Lower lobe of right lung (tissue), 2 donors: ENCODE measurements around the gene LGR6. TPM values are rescaled to one million over a fixed set of nuclear protein-coding genes. Genes with fewer than 3 reads are reported as not detected.
"Not testable (repeated sequence)": the region's sequence is repeated elsewhere in the genome, so short reads cannot be mapped to it uniquely, and the experiment has no call there.

Source experiments
- ATAC-seq, 2 donors: fragments of 200-7000 bp; cut with Tn5 transposase; one replicate each; pipeline ENCODE4 v1.9.1; 2020 to 2022; ENCODE audit warnings: mild to moderate bottlenecking in 2 of 2, moderate library complexity in 2 of 2
- DNase-seq: peaks from one replicate; pipeline ENCODE4 v3.0.0-alpha.2; 2020
- H3K27ac ChIP-seq: fragments of 200-600 bp; one replicate; pipeline ENCODE4 v1.8.0; 2022
- H3K27me3 ChIP-seq: fragments of 200-600 bp; one replicate; pipeline ENCODE4 v1.8.0; 2022; ENCODE audit warnings: low read depth
- H3K36me3 ChIP-seq: fragments of 200-600 bp; one replicate; pipeline ENCODE4 v1.8.0; 2022; ENCODE audit warnings: mild to moderate bottlenecking
- H3K4me1 ChIP-seq: fragments of 200-600 bp; one replicate; pipeline ENCODE4 v1.8.0; 2022
- H3K4me3 ChIP-seq: fragments of 200-600 bp; one replicate; pipeline ENCODE4 v1.8.0; 2022; ENCODE audit warnings: mild to moderate bottlenecking
- H3K9me3 ChIP-seq: fragments of 200-600 bp; one replicate; pipeline ENCODE4 v1.8.0; 2022
- intact Hi-C: fragments of 100-400 bp; cut with DNase I; formaldehyde crosslinking; loops from one replicate; pipeline ENCODE4 v1.11.0; 2022
- total RNA-seq: library from RNA; stranded (reverse); fragmentation: NEBNext Ultra II Directional; extraction: Animal tissue kit (Norgen Biotek cat#: 25700); gene quantifications from one replicate; pipeline ENCODE4 v1.2.1, GENCODE V29; 2021
- TF ChIP-seq, protein P1 (sequence below): fragments of 200-600 bp; IDR thresholded peaks from one replicate; pipeline ENCODE4 v1.8.0; 2022; ENCODE audit warnings: antibody characterized with exemption, mild to moderate bottlenecking
- donor health status: DM: no; HTN: yes; CAD: no; lungs with severe emphysema.

The LGR6 gene
- total RNA-seq, 1 donor from 2014 or later = 1.7 TPM

- Histone ChIP-seq H3K27ac (no peak overlapping the region), H3K4me3 (no peak overlapping the region), H3K4me1 (no peaks in the 10 kb centered on the region), H3K36me3 (no peaks in the 10 kb centered on the region), H3K9me3 (no peaks in the 10 kb centered on the region), H3K27me3 (peaks cover 10% of the 10 kb centered on the region)
- intact Hi-C loops = no loop called here
- ATAC-seq (no peak), DNase-seq (no peak)
- TF ChIP-seq, protein P1, sequence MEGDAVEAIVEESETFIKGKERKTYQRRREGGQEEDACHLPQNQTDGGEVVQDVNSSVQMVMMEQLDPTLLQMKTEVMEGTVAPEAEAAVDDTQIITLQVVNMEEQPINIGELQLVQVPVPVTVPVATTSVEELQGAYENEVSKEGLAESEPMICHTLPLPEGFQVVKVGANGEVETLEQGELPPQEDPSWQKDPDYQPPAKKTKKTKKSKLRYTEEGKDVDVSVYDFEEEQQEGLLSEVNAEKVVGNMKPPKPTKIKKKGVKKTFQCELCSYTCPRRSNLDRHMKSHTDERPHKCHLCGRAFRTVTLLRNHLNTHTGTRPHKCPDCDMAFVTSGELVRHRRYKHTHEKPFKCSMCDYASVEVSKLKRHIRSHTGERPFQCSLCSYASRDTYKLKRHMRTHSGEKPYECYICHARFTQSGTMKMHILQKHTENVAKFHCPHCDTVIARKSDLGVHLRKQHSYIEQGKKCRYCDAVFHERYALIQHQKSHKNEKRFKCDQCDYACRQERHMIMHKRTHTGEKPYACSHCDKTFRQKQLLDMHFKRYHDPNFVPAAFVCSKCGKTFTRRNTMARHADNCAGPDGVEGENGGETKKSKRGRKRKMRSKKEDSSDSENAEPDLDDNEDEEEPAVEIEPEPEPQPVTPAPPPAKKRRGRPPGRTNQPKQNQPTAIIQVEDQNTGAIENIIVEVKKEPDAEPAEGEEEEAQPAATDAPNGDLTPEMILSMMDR = no peak
These were observed 16.4 kb upstream of the LGR6 start for GRCh38 chr1:202176949-202177927.

DNA sequence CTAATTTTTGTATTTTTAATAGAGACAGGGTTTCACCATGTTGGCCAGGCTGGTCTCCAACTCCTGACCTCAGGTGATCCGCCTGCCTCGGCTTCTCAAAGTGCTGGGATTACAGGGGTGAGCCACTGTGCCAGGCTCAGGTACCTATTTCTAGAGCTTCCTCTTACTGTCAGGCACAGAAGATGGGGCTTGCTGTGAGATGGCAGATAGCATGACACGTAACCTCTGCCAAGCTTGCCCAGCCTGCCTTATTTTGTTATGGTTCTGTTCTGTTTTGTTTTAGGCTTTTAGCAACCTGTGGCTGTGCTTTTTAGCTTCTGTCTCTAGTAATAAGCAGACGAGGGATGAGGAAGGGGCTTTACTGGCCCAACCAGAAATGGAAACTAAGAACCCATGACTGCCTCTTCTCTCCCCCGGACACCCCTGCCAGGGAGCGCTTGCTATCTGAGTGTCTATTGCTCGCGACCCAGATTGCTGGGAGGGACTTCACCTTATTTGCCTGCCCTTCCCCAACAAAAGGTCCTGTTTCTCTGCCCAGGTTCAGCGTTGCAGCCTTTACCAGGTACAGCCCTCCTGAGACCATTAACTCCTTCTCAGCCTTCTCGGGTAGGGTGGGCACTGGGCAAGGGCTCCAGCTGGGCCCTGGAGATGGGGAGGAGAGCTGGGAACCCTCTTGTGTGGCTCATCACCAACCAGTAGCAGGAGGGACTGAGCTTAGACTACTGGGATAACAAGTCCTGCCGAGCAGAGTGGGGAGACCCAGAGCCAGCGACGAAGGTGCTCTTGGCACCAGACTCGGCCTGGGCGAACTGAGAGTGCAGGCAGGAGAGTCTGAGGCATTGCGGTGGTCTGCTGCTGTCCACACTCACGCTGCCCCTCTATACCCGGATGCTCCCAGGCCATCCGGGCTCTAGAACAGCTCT is 13.5 kb upstream of the LGR6 start:
- H3K36me3 ChIP-seq = no peaks in the 10 kb centered on the region
- H3K27me3 ChIP-seq = peaks cover 12% of the 10 kb centered on the region
- H3K4me1 ChIP-seq = peaks cover 4% of the 10 kb centered on the region
- no peak overlapping the region for H3K27ac ChIP-seq
- no peak overlapping the region for H3K4me3 ChIP-seq
- H3K9me3 ChIP-seq = no peaks in the 10 kb centered on the region
- no peak for DNase-seq
- no peak for ATAC-seq
- TF ChIP-seq, protein P1 = no peak
- intact Hi-C loops = no loop called here

GRCh38 chr1:202180751-202181139 is 12.9 kb upstream of the LGR6 start:
- H3K36me3 ChIP-seq, DNase-seq, intact Hi-C loops, H3K4me1 ChIP-seq, H3K4me3 ChIP-seq, H3K27ac ChIP-seq, ATAC-seq, H3K9me3 ChIP-seq: not testable (repeated sequence)
- H3K27me3 ChIP-seq = peaks cover 13% of the 10 kb centered on the region

DNA sequence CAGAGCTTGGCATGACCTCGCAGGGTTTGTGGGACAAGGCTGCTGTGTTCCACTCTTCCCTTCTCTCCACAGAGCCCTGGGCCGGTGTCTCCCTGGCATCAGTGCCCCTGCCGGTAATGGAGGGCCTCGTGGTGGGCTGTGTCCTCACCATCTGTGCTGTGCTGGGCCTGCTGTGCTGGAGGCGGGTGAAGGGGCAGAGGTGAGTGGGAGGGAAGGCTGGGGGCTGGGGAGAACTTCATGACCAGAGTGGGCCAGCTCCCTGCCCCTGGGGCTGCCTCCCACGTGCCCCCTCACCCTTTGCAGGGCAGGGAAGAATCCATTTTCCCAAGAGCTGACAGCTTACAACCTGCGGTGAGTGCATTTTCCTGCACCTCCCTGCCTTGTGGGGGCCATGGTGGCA is 12.0 kb upstream of the LGR6 start:
- H3K4me3 ChIP-seq = no peak overlapping the region
- H3K9me3 ChIP-seq = no peaks in the 10 kb centered on the region
- H3K27me3 ChIP-seq = peaks cover 13% of the 10 kb centered on the region
- H3K36me3 ChIP-seq = no peaks in the 10 kb centered on the region
- DNase-seq (no peak), ATAC-seq (no peak)
- TF ChIP-seq, protein P1 = no peak
- H3K4me1 ChIP-seq = peaks cover 4% of the 10 kb centered on the region
- intact Hi-C loops = no loop called here
- no peak overlapping the region for H3K27ac ChIP-seq

DNA sequence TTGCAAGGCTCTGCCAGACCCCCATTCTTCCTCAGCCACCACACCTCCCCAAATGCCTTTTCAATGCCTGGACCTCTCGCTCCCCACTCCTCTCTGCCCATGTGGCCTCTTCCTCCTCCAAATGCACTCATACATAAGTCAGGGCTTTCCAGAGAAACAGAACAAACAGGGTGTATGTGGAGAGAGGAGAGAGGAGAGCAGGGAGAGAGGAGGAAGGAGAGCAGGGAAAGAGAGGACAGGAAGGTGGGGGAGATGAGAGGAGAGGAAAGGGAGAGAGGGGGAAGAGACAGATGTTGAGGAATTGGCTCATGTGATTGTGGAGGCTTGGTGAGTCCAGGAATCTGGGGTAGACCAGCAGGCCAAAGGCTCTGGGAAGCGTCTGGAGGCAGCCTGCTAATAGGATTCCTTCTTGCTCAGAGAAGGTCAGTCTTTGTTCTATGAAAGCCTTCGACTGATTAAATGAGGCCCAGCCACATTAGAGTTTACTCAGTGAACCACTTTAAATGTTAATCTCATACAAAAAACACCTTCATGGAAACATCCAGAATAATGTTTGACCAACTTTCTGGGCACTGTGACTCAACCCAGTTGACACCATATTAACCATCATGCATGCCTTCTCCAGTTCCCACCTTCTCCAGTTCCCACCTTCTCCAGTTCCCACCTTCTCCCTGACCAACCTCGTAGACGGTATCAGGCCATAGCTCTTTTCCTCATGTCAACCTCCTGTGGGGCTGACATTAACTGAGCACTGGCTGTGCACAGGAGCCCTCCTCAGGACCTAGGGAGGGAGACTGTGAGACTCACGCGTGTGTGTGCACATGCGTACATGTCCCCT is 11.3 kb upstream of the LGR6 start:
- Histone ChIP-seq H3K4me3 (no peak overlapping the region), H3K27me3 (peaks cover 13% of the 10 kb centered on the region), H3K9me3 (no peaks in the 10 kb centered on the region), H3K27ac (no peak overlapping the region), H3K36me3 (no peaks in the 10 kb centered on the region), H3K4me1 (peaks cover 4% of the 10 kb centered on the region)
- TF ChIP-seq, protein P1 = no peak
- DNase-seq = no peak
- intact Hi-C loops = no loop called here
- ATAC-seq = no peak
